ENCODE results near the gene ANO3.
"Not testable (repeated sequence)": the region's sequence is repeated elsewhere in the genome, so short reads cannot be mapped to it uniquely, and the experiment has no call there.

Gene ANO3

DNA sequence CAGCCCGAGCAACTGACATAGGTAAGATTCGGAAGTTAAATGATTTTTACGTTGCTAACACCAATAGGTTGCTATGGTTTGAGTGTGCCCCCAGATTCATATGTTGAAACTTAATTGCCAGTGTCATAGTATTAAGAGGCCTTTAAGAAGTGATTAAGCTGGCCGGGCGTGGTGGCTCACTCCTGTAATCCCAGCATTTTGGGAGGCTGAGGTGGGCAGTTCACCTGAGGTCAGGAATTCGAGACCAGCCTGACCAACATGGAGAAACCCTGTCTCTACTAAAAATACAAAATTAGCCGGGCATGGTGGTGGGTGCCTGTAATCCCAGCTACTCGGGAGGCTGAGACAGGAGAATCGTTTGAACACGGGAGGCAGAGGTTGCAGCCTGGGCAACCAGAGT is 311.4 kb downstream of the ANO3 start:
- not testable (repeated sequence) for H3K36me3 ChIP-seq (ENCODE audit: insufficient read depth, low read length); H3K4me1 ChIP-seq (ENCODE audit: insufficient read depth, low read length); H3K27me3 ChIP-seq (ENCODE audit: insufficient read depth, low read length); H3K9me3 ChIP-seq (ENCODE audit: low read length); H2AFZ ChIP-seq (ENCODE audit: low read depth, low read length); H3K4me3 ChIP-seq (ENCODE audit: low read length)

GRCh38 chr11:26649884-26650283 is 318.0 kb downstream of the ANO3 start:
- no peak overlapping the region for H2AFZ ChIP-seq (ENCODE audit: low read depth, low read length)
- H3K9me3 ChIP-seq (ENCODE audit: low read length): no peaks in the 10 kb centered on the region
- H3K27me3 ChIP-seq (ENCODE audit: insufficient read depth, low read length): no peaks in the 10 kb centered on the region
- no peaks in the 10 kb centered on the region for H3K4me1 ChIP-seq (ENCODE audit: insufficient read depth, low read length)
- H3K4me3 ChIP-seq (ENCODE audit: low read length): no peak overlapping the region
- H3K36me3 ChIP-seq (ENCODE audit: insufficient read depth, low read length): no peaks in the 10 kb centered on the region

DNA sequence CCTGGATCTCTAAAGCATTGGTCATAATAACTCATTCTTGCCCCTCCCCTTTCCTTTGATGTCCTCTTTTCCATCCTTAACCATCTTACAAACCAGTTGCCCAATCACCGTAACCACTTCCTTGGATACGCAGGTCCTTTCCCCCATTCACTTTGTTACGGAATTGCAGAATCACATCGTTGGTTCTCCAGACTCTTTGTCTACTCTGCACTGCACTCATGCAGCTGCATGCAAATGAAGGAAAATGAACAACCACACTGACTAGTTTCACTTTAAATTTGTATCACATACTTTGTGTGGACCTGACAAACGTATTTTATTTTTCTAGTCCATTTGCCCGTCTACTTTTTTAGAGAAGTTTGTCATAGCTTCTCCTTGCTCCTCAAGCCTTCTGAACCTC is 320.0 kb downstream of the ANO3 start:
- Histone ChIP-seq H2AFZ (ENCODE audit: low read depth, low read length) (no peak overlapping the region), H3K4me1 (ENCODE audit: insufficient read depth, low read length) (no peaks in the 10 kb centered on the region), H3K36me3 (ENCODE audit: insufficient read depth, low read length) (no peaks in the 10 kb centered on the region), H3K4me3 (ENCODE audit: low read length) (no peak overlapping the region), H3K9me3 (ENCODE audit: low read length) (no peaks in the 10 kb centered on the region), H3K27me3 (ENCODE audit: insufficient read depth, low read length) (no peaks in the 10 kb centered on the region)

DNA sequence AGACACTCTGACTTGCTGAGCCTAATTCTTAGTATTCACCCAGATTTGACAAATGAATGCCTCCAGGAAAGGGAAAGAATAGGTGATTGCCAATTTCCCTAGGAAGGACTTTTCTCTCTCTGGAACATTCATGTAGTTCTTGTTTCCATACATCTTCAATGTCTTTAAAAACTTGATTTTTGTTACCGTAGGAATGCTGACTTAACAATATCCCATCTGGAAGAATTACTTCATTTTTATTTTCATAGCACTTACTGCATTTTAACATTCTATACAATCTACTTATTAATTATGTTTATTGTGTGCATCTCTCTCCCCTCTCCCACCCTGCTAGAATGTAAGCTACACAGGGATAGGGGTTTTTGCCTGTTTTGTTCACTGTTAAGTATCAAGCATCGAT is 323.4 kb downstream of the ANO3 start:
- Histone ChIP-seq H3K9me3 (ENCODE audit: low read length) (no peaks in the 10 kb centered on the region), H3K4me1 (ENCODE audit: insufficient read depth, low read length) (no peaks in the 10 kb centered on the region), H3K4me3 (ENCODE audit: low read length) (no peak overlapping the region), H3K36me3 (ENCODE audit: insufficient read depth, low read length) (no peaks in the 10 kb centered on the region), H3K27me3 (ENCODE audit: insufficient read depth, low read length) (no peaks in the 10 kb centered on the region), H2AFZ (ENCODE audit: low read depth, low read length) (no peak overlapping the region)

GRCh38 chr11:26662916-26663315 is 331.0 kb downstream of the ANO3 start:
- Histone ChIP-seq H2AFZ (ENCODE audit: low read depth, low read length) (no peak overlapping the region), H3K36me3 (ENCODE audit: insufficient read depth, low read length) (no peaks in the 10 kb centered on the region), H3K27me3 (ENCODE audit: insufficient read depth, low read length) (no peaks in the 10 kb centered on the region), H3K4me1 (ENCODE audit: insufficient read depth, low read length) (no peaks in the 10 kb centered on the region), H3K4me3 (ENCODE audit: low read length) (no peak overlapping the region), H3K9me3 (ENCODE audit: low read length) (no peaks in the 10 kb centered on the region)

GRCh38 chr11:26665036-26665435 is 333.1 kb downstream of the ANO3 start:
- H3K36me3 ChIP-seq (ENCODE audit: insufficient read depth, low read length): no peaks in the 10 kb centered on the region
- H2AFZ ChIP-seq (ENCODE audit: low read depth, low read length): no peak overlapping the region
- no peaks in the 10 kb centered on the region for H3K9me3 ChIP-seq (ENCODE audit: low read length)
- H3K4me1 ChIP-seq (ENCODE audit: insufficient read depth, low read length): no peaks in the 10 kb centered on the region
- H3K27me3 ChIP-seq (ENCODE audit: insufficient read depth, low read length): no peaks in the 10 kb centered on the region
- no peak overlapping the region for H3K4me3 ChIP-seq (ENCODE audit: low read length)

DNA sequence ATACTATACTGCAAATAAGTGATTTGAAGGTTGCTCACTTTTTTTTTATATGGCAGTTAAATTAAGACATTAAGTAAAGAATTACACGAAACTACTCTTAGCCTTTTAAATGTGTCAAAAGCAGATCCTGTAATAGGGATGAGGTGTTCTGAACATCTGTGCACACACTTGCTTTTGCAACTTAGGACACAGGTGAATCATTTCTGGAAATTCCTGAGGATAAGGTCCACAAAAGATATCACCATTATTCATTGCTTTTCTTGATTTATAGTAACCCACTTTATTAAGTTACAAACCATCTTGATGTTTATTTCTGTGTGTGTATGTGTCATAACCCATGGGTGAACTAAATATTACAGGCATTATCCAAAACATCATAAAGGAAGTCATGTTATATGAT is 334.0 kb downstream of the ANO3 start:
- Histone ChIP-seq H3K9me3 (ENCODE audit: low read length) (no peaks in the 10 kb centered on the region), H3K4me1 (ENCODE audit: insufficient read depth, low read length) (no peaks in the 10 kb centered on the region), H3K36me3 (ENCODE audit: insufficient read depth, low read length) (no peaks in the 10 kb centered on the region), H2AFZ (ENCODE audit: low read depth, low read length) (no peak overlapping the region), H3K4me3 (ENCODE audit: low read length) (no peak overlapping the region), H3K27me3 (ENCODE audit: insufficient read depth, low read length) (no peaks in the 10 kb centered on the region)

DNA sequence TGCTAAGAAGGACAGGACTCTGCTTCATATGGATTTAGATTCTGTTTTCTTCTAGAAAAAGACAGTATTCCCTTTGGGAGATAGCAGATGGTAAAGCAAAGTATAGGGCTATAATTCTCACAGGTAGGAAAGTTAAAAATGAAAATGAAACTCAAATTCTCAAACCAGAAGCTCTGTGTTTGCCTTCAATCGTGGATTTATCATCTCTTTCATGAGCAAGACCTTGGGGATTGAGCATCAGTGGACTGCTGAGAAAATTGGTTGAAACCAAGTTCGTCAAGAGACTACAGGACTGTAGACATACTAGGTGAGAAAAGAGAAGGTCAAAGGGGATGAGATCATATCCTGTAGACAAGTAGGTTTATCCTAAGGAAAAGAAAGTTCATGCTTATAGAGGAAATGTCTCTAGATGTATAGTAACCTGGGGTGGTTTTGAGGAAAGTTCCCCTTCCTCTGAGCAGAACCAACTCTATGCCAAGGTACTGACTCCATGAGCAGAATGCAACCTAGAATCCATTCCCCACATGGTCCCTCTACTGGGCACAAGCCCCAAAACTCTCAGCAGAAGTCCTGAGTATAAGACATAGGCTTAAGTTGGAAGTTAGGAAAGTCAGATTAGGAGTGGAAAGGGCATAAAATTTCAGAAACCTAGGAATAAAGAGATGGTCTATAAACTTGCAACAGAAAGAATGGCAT is 343.5 kb downstream of the ANO3 start:
- Histone ChIP-seq H3K4me1 (ENCODE audit: insufficient read depth, low read length) (no peaks in the 10 kb centered on the region), H3K36me3 (ENCODE audit: insufficient read depth, low read length) (no peaks in the 10 kb centered on the region), H3K9me3 (ENCODE audit: low read length) (no peaks in the 10 kb centered on the region), H2AFZ (ENCODE audit: low read depth, low read length) (no peak overlapping the region), H3K27me3 (ENCODE audit: insufficient read depth, low read length) (no peaks in the 10 kb centered on the region), H3K4me3 (ENCODE audit: low read length) (no peak overlapping the region)

- Histone ChIP-seq H3K27me3 (ENCODE audit: insufficient read depth, low read length) (no peaks in the 10 kb centered on the region), H2AFZ (ENCODE audit: low read depth, low read length) (no peak overlapping the region), H3K36me3 (ENCODE audit: insufficient read depth, low read length) (no peaks in the 10 kb centered on the region), H3K4me3 (ENCODE audit: low read length) (no peak overlapping the region), H3K9me3 (ENCODE audit: low read length) (no peaks in the 10 kb centered on the region), H3K4me1 (ENCODE audit: insufficient read depth, low read length) (no peaks in the 10 kb centered on the region)
Observed at GRCh38 chr11:26676641-26677040, 344.7 kb downstream of the ANO3 start.

DNA sequence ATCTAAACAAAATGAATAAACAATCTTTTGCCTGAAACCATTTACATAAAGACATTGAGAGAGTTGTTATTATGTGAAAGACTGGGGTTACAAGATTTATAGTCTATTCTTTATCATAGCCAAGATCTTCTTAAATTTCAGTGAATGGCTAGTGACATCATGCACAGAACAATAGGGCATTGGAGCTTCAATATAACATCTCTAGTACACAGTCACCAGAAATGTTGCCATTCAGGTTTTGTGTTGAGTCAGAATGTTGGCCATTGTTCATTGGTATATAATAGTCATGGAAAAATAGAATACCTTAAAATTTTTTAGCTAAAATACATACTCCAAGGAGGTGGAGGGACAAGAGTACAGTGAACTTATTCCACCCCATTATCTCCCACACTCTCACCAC is 345.6 kb downstream of the ANO3 start:
- H3K9me3 ChIP-seq (ENCODE audit: low read length): no peaks in the 10 kb centered on the region
- H3K36me3 ChIP-seq (ENCODE audit: insufficient read depth, low read length): no peaks in the 10 kb centered on the region
- H3K4me1 ChIP-seq (ENCODE audit: insufficient read depth, low read length): no peaks in the 10 kb centered on the region
- no peaks in the 10 kb centered on the region for H3K27me3 ChIP-seq (ENCODE audit: insufficient read depth, low read length)
- H2AFZ ChIP-seq (ENCODE audit: low read depth, low read length): no peak overlapping the region
- H3K4me3 ChIP-seq (ENCODE audit: low read length): no peak overlapping the region

- Histone ChIP-seq H3K4me3 (ENCODE audit: low read length) (no peak overlapping the region), H3K36me3 (ENCODE audit: insufficient read depth, low read length) (no peaks in the 10 kb centered on the region)
Observed at GRCh38 chr11:26687351-26687750, 355.4 kb downstream of the ANO3 start.

DNA sequence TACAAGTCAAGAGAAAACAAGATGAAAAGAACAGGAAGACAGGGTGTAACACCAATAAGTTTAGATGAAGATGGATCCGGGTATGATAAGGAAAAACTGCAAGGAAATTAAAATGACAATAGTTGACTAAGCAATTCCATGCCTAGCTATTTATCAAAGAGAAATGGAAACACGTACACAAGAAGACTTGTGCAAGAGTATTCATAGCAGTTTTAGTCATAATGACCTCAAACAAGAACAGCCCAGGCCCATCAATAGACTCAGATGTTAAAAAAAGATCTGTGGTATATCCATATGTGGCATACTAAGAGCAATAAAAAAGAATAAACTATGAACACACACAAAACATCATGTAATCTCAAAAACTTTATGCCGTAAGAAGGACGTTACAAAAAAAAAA is 356.8 kb downstream of the ANO3 start:
- Histone ChIP-seq H2AFZ (ENCODE audit: low read depth, low read length) (no peak overlapping the region), H3K4me3 (ENCODE audit: low read length) (no peak overlapping the region), H3K27me3 (ENCODE audit: insufficient read depth, low read length) (no peaks in the 10 kb centered on the region), H3K9me3 (ENCODE audit: low read length) (no peaks in the 10 kb centered on the region), H3K4me1 (ENCODE audit: insufficient read depth, low read length) (no peaks in the 10 kb centered on the region), H3K36me3 (ENCODE audit: insufficient read depth, low read length) (no peaks in the 10 kb centered on the region)

More at GRCh38 chr11:26687351-26687750, 355.4 kb downstream of the ANO3 start:
- Histone ChIP-seq H3K27me3 (ENCODE audit: insufficient read depth, low read length) (no peaks in the 10 kb centered on the region), H3K9me3 (ENCODE audit: low read length) (no peaks in the 10 kb centered on the region), H3K4me1 (ENCODE audit: insufficient read depth, low read length) (no peaks in the 10 kb centered on the region), H2AFZ (ENCODE audit: low read depth, low read length) (no peak overlapping the region)

DNA sequence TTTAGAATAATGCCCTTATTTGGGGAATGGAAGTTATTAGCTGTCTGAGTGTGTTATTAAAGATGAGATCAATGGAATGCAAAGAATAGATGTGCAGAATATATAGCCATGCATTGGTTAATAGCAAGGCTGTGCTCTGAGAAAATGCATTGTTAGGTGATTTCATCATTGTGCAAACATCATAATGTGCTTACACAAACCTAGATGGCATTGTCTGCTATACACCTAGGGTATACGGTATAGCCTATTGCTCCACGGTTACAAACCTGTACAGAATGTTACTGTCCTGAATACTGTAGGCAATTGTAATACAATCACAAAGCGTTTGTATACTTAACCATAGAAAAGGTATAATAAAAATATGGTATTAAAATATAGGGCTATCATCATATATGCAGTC is 364.4 kb downstream of the ANO3 start:
- Histone ChIP-seq H2AFZ (ENCODE audit: low read depth, low read length) (no peak overlapping the region), H3K4me1 (ENCODE audit: insufficient read depth, low read length) (no peaks in the 10 kb centered on the region), H3K27me3 (ENCODE audit: insufficient read depth, low read length) (no peaks in the 10 kb centered on the region), H3K9me3 (ENCODE audit: low read length) (no peaks in the 10 kb centered on the region), H3K36me3 (ENCODE audit: insufficient read depth, low read length) (no peaks in the 10 kb centered on the region), H3K4me3 (ENCODE audit: low read length) (no peak overlapping the region)

DNA sequence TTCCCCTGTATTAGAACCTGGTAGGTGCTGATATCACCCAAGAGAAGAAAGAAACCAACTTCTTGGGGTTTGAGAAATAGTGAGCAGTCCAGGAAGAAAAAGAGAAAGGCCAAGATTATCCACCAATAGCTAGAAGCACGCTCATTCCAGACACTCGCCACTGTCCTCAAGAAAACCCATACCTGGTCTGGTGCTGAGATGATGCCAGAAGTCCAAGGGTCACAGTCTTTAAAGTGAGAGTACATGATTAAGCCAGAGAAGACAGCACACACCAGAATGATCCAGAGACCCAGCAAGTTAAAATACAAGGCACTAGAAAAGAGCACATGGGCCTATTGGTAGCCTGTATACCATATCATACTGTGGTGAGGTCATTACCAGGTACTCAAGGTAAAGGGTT is 366.3 kb downstream of the ANO3 start:
- Histone ChIP-seq H3K27me3 (ENCODE audit: insufficient read depth, low read length) (no peaks in the 10 kb centered on the region), H3K36me3 (ENCODE audit: insufficient read depth, low read length) (no peaks in the 10 kb centered on the region), H3K4me3 (ENCODE audit: low read length) (no peak overlapping the region), H3K9me3 (ENCODE audit: low read length) (no peaks in the 10 kb centered on the region), H3K4me1 (ENCODE audit: insufficient read depth, low read length) (no peaks in the 10 kb centered on the region), H2AFZ (ENCODE audit: low read depth, low read length) (no peak overlapping the region)
